Stimulated activated CD4-positive, alpha-beta T cell treated with anti-CD3 and anti-CD28 coated beads, Interleukin-4, amount 100 ng/mL, for 1 hour (primary cell): ENCODE results near the gene WDR20.
"Not testable (repeated sequence)": the region's sequence is repeated elsewhere in the genome, so short reads cannot be mapped to it uniquely, and the experiment has no call there.

ENCODE experiments used
- DNase-seq: peaks from one replicate; pipeline ENCODE4 v3.0.0-alpha.2; 2020

Gene WDR20

GRCh38 chr14:102222751-102223150 lies 83.1 kb downstream of the WDR20 start:
- DNase-seq = no peak

GRCh38 chr14:102223682-102224081 lies 84.0 kb downstream of the WDR20 start:
- no peak for DNase-seq

GRCh38 chr14:102225386-102225785 lies 85.7 kb downstream of the WDR20 start:
- no peak for DNase-seq

- DNase-seq = no peak
Measured at GRCh38 chr14:102225936-102226335, 86.2 kb downstream of the WDR20 start.

GRCh38 chr14:102226356-102227125 lies 86.8 kb downstream of the WDR20 start:
- no peak for DNase-seq

- DNase-seq = no peak
Measured at GRCh38 chr14:102227184-102227964, 87.7 kb downstream of the WDR20 start.

GRCh38 chr14:102229071-102229738 lies 89.5 kb downstream of the WDR20 start:
- DNase-seq = no peak

GRCh38 chr14:102229739-102230092 lies 90.0 kb downstream of the WDR20 start:
- no peak for DNase-seq

- no peak for DNase-seq
Measured at GRCh38 chr14:102230481-102231210, 90.9 kb downstream of the WDR20 start.

- DNase-seq = no peak
Measured at GRCh38 chr14:102231476-102232347, 92.0 kb downstream of the WDR20 start.

GRCh38 chr14:102232348-102232625 lies 92.6 kb downstream of the WDR20 start:
- DNase-seq = no peak

GRCh38 chr14:102233081-102233480 lies 93.4 kb downstream of the WDR20 start:
- DNase-seq = no peak

- DNase-seq = no peak
Measured at GRCh38 chr14:102234331-102235264, 94.9 kb downstream of the WDR20 start.

GRCh38 chr14:102235275-102235897 lies 95.7 kb downstream of the WDR20 start:
- peak; percentile 80 for DNase-seq

GRCh38 chr14:102236026-102236425 lies 96.3 kb downstream of the WDR20 start:
- DNase-seq = no peak

GRCh38 chr14:102238131-102238530 lies 98.4 kb downstream of the WDR20 start:
- DNase-seq = no peak

- DNase-seq = no peak
Measured at GRCh38 chr14:102238766-102239165, 99.1 kb downstream of the WDR20 start.

GRCh38 chr14:102239231-102239630 lies 99.5 kb downstream of the WDR20 start:
- DNase-seq = no peak

- DNase-seq = not testable (repeated sequence)
Measured at GRCh38 chr14:102240481-102240880, 100.8 kb downstream of the WDR20 start.

GRCh38 chr14:102241147-102241546 lies 101.5 kb downstream of the WDR20 start:
- no peak for DNase-seq

GRCh38 chr14:102243795-102244194 lies 104.1 kb downstream of the WDR20 start:
- DNase-seq = not testable (repeated sequence)
